Uterus (tissue), 4 donors: ENCODE results near the gene CCL27. TPM values are rescaled to one million over a fixed set of nuclear protein-coding genes. Genes with fewer than 3 reads are reported as not detected.

Source experiments
- DNase-seq, 2 donors: peaks; one replicate each; pipeline ENCODE4 v3.0.0-alpha.2; 2019 to 2020
- H3K27ac ChIP-seq, 2 donors: fragments of 200-600 bp; sonication (generic); 1 replicate in 1 of 2; 2 replicates in 1 of 2; pipeline ENCODE4 v1.5.1; 2016 to 2018
- H3K27me3 ChIP-seq, 2 donors: fragments of 200-600 bp; sonication (generic); one replicate each; pipeline ENCODE4 v1.5.1; 2018 to 2019; ENCODE audit warnings: control low read depth in 1 of 2
- H3K36me3 ChIP-seq, 2 donors: fragments of 200-600 bp; sonication (generic); one replicate each; pipeline ENCODE4 v1.5.1; 2019; ENCODE audit warnings: control low read depth in 1 of 2
- H3K4me1 ChIP-seq, 2 donors: fragments of 200-600 bp; sonication (generic); one replicate each; pipeline ENCODE4 v1.5.1; 2018 to 2019; ENCODE audit warnings: control low read depth in 1 of 2
- H3K4me3 ChIP-seq, 2 donors: fragments of 200-600 bp; sonication (generic); 1 replicate in 1 of 2; 2 replicates in 1 of 2; pipeline ENCODE4 v1.5.1; 2018 to 2019; ENCODE audit warnings: mild to moderate bottlenecking in 1 of 2
- H3K9me3 ChIP-seq, 2 donors: fragments of 200-600 bp; sonication (generic); one replicate each; pipeline ENCODE4 v1.5.1; 2019; ENCODE audit warnings: control low read depth in 1 of 2
- POLR2A ChIP-seq, 2 donors: fragments of 450-650 bp; IDR thresholded peaks; one replicate each; pipeline ENCODE4 v1.6.1; 2016; ENCODE audit warnings: antibody characterized with exemption in 2 of 2, mild to moderate bottlenecking in 1 of 2, moderate library complexity in 1 of 2
- intact Hi-C: fragments of 100-400 bp; cut with DNase I; formaldehyde crosslinking; loops from one replicate; pipeline ENCODE4 v1.15.1; 2023; ENCODE audit warnings: low total_unique reads
- total RNA-seq, 4 donors: library from RNA; depleted of rRNA in 3 of 4; stranded (reverse); fragments of >200 nt in 3 of 4; gene quantifications; one replicate each; pipeline versions ENCODE4 v1.1.0 to v1.2.4, GENCODE V29; 2014 to 2023
- TF ChIP-seq, protein P1 (sequence below), 4 experiments: fragments of 200-600 bp in 2 of 4; fragments of 450-650 bp in 2 of 4; sonication (generic) in 2 of 4; IDR thresholded peaks; one replicate each; pipeline ENCODE4 v1.5.1; 2016 to 2019; ENCODE audit warnings: antibody characterized with exemption in 4 of 4, mild to moderate bottlenecking in 2 of 4, moderate library complexity in 1 of 4
- donor health status: DM: yes; HTN: yes; CAD: no.

Gene CCL27
- total RNA-seq, 4 donors from 2014 or later, result not detected

DNA sequence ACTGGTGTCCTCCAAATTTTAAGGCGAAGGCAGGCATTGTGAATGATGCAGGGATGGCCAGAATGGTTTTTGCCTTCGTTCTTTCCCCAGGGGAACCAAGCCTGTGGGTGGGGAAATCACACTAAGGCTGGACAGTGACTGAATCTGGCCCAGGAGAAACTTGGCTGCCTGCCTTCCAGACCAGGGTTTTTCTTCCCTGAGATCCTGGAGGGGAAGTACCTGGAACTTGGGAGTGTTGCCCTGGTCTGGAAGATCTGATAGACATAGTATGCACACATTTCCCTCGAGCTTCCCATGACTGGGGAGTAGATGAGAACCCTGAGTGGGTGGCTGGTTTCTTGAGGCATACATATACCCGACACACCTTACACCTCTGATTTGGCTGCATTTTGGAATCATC, 11.1 kb downstream of the CCL27 start:
- DNase-seq, result peak; percentile 60 to 62
- Histone ChIP-seq H3K36me3 (no peaks in the 10 kb centered on the region), H3K4me3 (peak overlapping the region in 1 of 2 donors; percentile 22), H3K27ac (peak overlapping the region; percentile 77 to 81), H3K4me1 (peaks cover 0 to 38% of the 10 kb centered on the region in 2 donors), H3K9me3 (no peaks in the 10 kb centered on the region), H3K27me3 (no peaks in the 10 kb centered on the region)
- TF ChIP-seq, protein P1, sequence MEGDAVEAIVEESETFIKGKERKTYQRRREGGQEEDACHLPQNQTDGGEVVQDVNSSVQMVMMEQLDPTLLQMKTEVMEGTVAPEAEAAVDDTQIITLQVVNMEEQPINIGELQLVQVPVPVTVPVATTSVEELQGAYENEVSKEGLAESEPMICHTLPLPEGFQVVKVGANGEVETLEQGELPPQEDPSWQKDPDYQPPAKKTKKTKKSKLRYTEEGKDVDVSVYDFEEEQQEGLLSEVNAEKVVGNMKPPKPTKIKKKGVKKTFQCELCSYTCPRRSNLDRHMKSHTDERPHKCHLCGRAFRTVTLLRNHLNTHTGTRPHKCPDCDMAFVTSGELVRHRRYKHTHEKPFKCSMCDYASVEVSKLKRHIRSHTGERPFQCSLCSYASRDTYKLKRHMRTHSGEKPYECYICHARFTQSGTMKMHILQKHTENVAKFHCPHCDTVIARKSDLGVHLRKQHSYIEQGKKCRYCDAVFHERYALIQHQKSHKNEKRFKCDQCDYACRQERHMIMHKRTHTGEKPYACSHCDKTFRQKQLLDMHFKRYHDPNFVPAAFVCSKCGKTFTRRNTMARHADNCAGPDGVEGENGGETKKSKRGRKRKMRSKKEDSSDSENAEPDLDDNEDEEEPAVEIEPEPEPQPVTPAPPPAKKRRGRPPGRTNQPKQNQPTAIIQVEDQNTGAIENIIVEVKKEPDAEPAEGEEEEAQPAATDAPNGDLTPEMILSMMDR (IDR thresholded peaks at IDR 0.05), result no peak
- no peak for TF ChIP-seq POLR2A (IDR thresholded peaks at IDR 0.05)
- intact Hi-C loops, result no loop called here

DNA sequence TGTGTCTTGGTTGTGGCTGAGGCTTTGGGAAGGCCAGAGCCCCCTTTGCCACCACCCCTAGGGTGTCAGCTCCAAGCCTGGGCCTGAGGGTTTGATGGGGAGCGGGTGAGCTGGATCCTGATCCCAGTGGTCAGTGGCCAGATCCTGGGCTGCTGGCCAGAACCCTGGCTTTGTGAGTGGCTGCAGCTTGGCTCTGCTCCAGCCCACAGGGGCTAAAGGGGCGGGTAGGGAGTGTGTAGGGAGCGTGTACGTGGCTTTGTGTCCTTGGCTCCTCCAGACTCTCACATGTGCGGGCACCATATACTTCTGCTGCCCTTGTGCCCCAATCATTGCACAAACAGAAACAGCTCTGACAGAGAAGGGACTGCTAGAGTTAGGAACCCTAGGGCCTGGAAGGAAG, 11.6 kb downstream of the CCL27 start:
- H3K4me3 ChIP-seq, result no peak overlapping the region
- no peaks in the 10 kb centered on the region for H3K36me3 ChIP-seq
- no peaks in the 10 kb centered on the region for H3K9me3 ChIP-seq
- no peak for DNase-seq
- H3K27me3 ChIP-seq, result no peaks in the 10 kb centered on the region
- intact Hi-C loops, result no loop called here
- H3K27ac ChIP-seq, result peak overlapping the region; percentile 77 to 81
- no peak for TF ChIP-seq POLR2A (IDR thresholded peaks at IDR 0.05)
- TF ChIP-seq, protein P1 (IDR thresholded peaks at IDR 0.05), result no peak
- peaks cover 0 to 38% of the 10 kb centered on the region in 2 donors for H3K4me1 ChIP-seq

DNA sequence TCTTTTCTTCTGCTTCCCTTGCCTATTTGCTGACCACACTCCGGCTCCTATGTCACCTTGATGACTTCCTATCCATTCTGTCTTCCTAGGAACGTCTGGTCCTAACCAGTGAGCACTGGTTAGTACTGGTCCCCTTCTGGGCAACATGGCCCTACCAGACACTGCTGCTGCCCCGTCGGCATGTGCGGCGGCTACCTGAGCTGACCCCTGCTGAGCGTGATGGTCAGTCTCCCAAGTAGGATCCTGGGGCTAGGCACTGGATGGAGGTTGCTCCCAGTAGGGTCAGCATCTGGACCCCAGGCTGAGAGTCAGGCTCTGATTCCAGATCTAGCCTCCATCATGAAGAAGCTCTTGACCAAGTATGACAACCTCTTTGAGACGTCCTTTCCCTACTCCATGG, 13.8 kb downstream of the CCL27 start:
- H3K27me3 ChIP-seq, result no peaks in the 10 kb centered on the region
- TF ChIP-seq, protein P1 (IDR thresholded peaks at IDR 0.05), result no peak
- TF ChIP-seq POLR2A (IDR thresholded peaks at IDR 0.05), result no peak
- H3K4me3 ChIP-seq, result no peak overlapping the region
- intact Hi-C loops, result loop anchor here (10.0 kb wide), 1 partner anchor 56 kb away; no protein-coding TSS in a partner anchor
- no peaks in the 10 kb centered on the region for H3K36me3 ChIP-seq
- peaks cover 0 to 25% of the 10 kb centered on the region in 2 donors for H3K4me1 ChIP-seq
- DNase-seq, result no peak
- no peaks in the 10 kb centered on the region for H3K9me3 ChIP-seq
- H3K27ac ChIP-seq, result no peak overlapping the region

DNA sequence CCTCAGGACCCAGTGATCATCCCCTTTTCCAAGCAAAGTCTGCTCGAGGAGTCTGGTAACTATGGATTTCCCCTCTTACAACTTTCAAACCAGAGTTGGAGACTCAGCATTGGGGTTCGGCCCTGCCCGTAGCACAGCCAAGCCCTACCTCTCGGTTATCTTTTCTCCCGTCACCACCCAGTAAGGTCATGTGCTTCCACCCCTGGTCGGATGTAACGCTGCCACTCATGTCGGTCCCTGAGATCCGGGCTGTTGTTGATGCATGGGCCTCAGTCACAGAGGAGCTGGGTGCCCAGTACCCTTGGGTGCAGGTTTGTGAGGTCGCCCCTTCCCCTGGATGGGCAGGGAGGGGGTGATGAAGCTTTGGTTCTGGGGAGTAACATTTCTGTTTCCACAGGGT, 14.8 kb downstream of the CCL27 start:
- Histone ChIP-seq H3K4me3 (peak overlapping the region; percentile 75 to 84), H3K4me1 (peaks cover 0 to 17% of the 10 kb centered on the region in 2 donors), H3K27me3 (no peaks in the 10 kb centered on the region), H3K9me3 (no peaks in the 10 kb centered on the region), H3K36me3 (no peaks in the 10 kb centered on the region), H3K27ac (peak overlapping the region; percentile 84 to 88)
- intact Hi-C loops, result loop anchor here (10.0 kb wide), 1 partner anchor 57 kb away; no protein-coding TSS in a partner anchor
- no peak for DNase-seq
- TF ChIP-seq, protein P1 (IDR thresholded peaks at IDR 0.05), result no peak
- no peak for TF ChIP-seq POLR2A (IDR thresholded peaks at IDR 0.05)

DNA sequence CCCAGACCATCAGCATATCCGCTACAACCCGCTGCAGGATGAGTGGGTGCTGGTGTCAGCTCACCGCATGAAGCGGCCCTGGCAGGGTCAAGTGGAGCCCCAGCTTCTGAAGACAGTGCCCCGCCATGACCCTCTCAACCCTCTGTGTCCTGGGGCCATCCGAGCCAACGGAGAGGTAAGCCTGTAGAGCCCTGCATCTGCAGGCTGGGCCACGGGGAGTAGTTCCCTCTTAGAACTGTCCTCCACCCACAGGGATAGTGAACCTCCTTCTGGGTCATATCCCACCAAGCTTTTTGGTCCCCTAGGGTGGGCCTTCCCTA, 15.4 kb downstream of the CCL27 start:
- H3K4me1 ChIP-seq, result peaks cover 0 to 11% of the 10 kb centered on the region in 2 donors
- intact Hi-C loops, result loop anchor here (10.0 kb wide), 1 partner anchor 58 kb away; no protein-coding TSS in a partner anchor
- DNase-seq, result no peak
- H3K27me3 ChIP-seq, result no peaks in the 10 kb centered on the region
- no peak for TF ChIP-seq POLR2A (IDR thresholded peaks at IDR 0.05)
- TF ChIP-seq, protein P1 (IDR thresholded peaks at IDR 0.05), result no peak
- no peaks in the 10 kb centered on the region for H3K36me3 ChIP-seq
- H3K4me3 ChIP-seq, result peak overlapping the region; percentile 75 to 84
- H3K27ac ChIP-seq, result peak overlapping the region; percentile 84 to 88
- H3K9me3 ChIP-seq, result no peaks in the 10 kb centered on the region
